SU-DHL-6 (cell line): ENCODE results near the gene GREM1.

ENCODE experiments used
- CTCF ChIP-seq: fragments of 200-600 bp; sonication (generic); IDR thresholded peaks from one replicate; pipeline ENCODE4 v1.5.1; 2017; ENCODE audit warnings: antibody characterized with exemption, mild to moderate bottlenecking, low read length, moderate library complexity; ENCODE audit not compliant: insufficient read depth, poor library complexity, severe bottlenecking
- EZH2phosphoT487 ChIP-seq: fragments of 200-600 bp; sonication (generic), shearing (Covaris generic); conservative IDR thresholded peaks from 2 replicates; pipeline ENCODE4 v1.6.1; 2018; ENCODE audit warnings: mild to moderate bottlenecking, antibody characterized with exemption, low read length, moderate library complexity, mixed read lengths

- TF ChIP-seq CTCF (no peak), EZH2phosphoT487 (no peak)
Measured at GRCh38 chr15:32691689-32692038, 26.1 kb upstream of the GREM1 start.
